ENCODE results near the gene DDX27. TPM values are rescaled to one million over a fixed set of nuclear protein-coding genes. Genes with fewer than 3 reads are reported as not detected.

Gene DDX27
- total and polyA plus RNA-seq, 2 of the 13 experiments (the other 11 are each of a cell fraction or from before 2014, with no cell fraction given), result 42.6 to 72.8 TPM

DNA sequence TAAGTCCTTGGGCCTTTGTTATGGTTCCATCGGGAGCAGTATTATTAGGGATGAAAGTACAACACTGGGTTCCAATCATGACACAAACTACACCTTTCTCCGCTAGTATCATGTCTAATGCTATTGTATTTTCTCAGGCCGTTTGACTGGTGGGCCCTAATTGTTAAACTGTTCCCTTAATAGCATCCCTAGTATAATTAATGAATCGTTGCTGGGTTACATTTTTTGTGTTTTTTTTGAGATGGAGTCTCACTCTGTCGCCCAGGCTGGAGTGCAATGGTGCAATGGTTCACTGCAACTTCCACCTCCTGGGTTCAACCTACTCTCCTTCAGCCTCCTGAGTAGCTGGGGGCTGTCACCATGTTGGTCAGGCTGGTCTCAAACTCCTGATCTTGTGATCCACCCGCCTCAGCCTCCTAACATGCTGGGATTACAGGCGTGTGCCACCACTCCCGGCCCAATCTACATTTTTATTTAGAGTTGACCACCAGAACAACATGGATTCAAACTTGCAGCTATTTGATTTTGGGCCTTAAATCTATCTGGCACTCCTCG, 62.8 kb downstream of the DDX27 start (continued):
- TF ChIP-seq, protein P1, sequence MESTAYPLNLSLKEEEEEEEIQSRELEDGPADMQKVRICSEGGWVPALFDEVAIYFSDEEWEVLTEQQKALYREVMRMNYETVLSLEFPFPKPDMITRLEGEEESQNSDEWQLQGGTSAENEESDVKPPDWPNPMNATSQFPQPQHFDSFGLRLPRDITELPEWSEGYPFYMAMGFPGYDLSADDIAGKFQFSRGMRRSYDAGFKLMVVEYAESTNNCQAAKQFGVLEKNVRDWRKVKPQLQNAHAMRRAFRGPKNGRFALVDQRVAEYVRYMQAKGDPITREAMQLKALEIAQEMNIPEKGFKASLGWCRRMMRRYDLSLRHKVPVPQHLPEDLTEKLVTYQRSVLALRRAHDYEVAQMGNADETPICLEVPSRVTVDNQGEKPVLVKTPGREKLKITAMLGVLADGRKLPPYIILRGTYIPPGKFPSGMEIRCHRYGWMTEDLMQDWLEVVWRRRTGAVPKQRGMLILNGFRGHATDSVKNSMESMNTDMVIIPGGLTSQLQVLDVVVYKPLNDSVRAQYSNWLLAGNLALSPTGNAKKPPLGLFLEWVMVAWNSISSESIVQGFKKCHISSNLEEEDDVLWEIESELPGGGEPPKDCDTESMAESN (CRISPR knock-in tag; conservative IDR thresholded peaks at IDR 0.05), result peak; percentile 72; the same call in 1 of the 2 replicates
- TF ChIP-seq, protein P2, sequence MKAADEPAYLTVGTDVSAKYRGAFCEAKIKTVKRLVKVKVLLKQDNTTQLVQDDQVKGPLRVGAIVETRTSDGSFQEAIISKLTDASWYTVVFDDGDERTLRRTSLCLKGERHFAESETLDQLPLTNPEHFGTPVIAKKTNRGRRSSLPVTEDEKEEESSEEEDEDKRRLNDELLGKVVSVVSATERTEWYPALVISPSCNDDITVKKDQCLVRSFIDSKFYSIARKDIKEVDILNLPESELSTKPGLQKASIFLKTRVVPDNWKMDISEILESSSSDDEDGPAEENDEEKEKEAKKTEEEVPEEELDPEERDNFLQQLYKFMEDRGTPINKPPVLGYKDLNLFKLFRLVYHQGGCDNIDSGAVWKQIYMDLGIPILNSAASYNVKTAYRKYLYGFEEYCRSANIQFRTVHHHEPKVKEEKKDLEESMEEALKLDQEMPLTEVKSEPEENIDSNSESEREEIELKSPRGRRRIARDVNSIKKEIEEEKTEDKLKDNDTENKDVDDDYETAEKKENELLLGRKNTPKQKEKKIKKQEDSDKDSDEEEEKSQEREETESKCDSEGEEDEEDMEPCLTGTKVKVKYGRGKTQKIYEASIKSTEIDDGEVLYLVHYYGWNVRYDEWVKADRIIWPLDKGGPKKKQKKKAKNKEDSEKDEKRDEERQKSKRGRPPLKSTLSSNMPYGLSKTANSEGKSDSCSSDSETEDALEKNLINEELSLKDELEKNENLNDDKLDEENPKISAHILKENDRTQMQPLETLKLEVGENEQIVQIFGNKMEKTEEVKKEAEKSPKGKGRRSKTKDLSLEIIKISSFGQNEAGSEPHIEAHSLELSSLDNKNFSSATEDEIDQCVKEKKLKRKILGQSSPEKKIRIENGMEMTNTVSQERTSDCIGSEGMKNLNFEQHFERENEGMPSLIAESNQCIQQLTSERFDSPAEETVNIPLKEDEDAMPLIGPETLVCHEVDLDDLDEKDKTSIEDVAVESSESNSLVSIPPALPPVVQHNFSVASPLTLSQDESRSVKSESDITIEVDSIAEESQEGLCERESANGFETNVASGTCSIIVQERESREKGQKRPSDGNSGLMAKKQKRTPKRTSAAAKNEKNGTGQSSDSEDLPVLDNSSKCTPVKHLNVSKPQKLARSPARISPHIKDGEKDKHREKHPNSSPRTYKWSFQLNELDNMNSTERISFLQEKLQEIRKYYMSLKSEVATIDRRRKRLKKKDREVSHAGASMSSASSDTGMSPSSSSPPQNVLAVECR (CRISPR knock-in tag; IDR thresholded peaks at IDR 0.05; ENCODE audit: borderline replicate concordance), result peak; percentile 24; the same call in 1 of the 2 replicates
- TF ChIP-seq PCBP2 (optimal IDR thresholded peaks at IDR 0.05; ENCODE audit: low read depth, low read length, poor library complexity, severe bottlenecking) (no peak), GLI4 (CRISPR knock-in tag; IDR thresholded peaks at IDR 0.05; ENCODE audit: borderline replicate concordance) (no peak), ZNF777 (CRISPR knock-in tag; IDR thresholded peaks at IDR 0.05) (0 out of 2 replicates have a peak, but pooled peaks have one; percentile 5), TP53 (CRISPR knock-in tag; conservative IDR thresholded peaks at IDR 0.05) (no peak), NR2F1 (CRISPR knock-in tag; IDR thresholded peaks at IDR 0.05) (no peak), HMG20B (CRISPR knock-in tag; conservative IDR thresholded peaks at IDR 0.05) (no peak), KDM3A (CRISPR knock-in tag; IDR thresholded peaks at IDR 0.05; ENCODE audit: low read depth) (0 out of 2 replicates have a peak, but pooled peaks have one; percentile 22), SOX13 (IDR thresholded peaks at IDR 0.05) (peak; percentile 47; the same call in 1 of the 2 replicates), SOX13 (CRISPR knock-in tag; conservative IDR thresholded peaks at IDR 0.05 in 1 of 2, IDR thresholded peaks at IDR 0.05 in 1 of 2) (no peak), ZNF589 (CRISPR knock-in tag; conservative IDR thresholded peaks at IDR 0.05) (no peak)
- TF ChIP-seq, protein P3, sequence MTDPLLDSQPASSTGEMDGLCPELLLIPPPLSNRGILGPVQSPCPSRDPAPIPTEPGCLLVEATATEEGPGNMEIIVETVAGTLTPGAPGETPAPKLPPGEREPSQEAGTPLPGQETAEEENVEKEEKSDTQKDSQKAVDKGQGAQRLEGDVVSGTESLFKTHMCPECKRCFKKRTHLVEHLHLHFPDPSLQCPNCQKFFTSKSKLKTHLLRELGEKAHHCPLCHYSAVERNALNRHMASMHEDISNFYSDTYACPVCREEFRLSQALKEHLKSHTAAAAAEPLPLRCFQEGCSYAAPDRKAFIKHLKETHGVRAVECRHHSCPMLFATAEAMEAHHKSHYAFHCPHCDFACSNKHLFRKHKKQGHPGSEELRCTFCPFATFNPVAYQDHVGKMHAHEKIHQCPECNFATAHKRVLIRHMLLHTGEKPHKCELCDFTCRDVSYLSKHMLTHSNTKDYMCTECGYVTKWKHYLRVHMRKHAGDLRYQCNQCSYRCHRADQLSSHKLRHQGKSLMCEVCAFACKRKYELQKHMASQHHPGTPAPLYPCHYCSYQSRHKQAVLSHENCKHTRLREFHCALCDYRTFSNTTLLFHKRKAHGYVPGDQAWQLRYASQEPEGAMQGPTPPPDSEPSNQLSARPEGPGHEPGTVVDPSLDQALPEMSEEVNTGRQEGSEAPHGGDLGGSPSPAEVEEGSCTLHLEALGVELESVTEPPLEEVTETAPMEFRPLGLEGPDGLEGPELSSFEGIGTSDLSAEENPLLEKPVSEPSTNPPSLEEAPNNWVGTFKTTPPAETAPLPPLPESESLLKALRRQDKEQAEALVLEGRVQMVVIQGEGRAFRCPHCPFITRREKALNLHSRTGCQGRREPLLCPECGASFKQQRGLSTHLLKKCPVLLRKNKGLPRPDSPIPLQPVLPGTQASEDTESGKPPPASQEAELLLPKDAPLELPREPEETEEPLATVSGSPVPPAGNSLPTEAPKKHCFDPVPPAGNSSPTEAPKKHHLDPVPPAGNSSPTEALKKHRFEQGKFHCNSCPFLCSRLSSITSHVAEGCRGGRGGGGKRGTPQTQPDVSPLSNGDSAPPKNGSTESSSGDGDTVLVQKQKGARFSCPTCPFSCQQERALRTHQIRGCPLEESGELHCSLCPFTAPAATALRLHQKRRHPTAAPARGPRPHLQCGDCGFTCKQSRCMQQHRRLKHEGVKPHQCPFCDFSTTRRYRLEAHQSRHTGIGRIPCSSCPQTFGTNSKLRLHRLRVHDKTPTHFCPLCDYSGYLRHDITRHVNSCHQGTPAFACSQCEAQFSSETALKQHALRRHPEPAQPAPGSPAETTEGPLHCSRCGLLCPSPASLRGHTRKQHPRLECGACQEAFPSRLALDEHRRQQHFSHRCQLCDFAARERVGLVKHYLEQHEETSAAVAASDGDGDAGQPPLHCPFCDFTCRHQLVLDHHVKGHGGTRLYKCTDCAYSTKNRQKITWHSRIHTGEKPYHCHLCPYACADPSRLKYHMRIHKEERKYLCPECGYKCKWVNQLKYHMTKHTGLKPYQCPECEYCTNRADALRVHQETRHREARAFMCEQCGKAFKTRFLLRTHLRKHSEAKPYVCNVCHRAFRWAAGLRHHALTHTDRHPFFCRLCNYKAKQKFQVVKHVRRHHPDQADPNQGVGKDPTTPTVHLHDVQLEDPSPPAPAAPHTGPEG (CRISPR knock-in tag; IDR thresholded peaks at IDR 0.05), result no peak
- TF ChIP-seq, protein P4, sequence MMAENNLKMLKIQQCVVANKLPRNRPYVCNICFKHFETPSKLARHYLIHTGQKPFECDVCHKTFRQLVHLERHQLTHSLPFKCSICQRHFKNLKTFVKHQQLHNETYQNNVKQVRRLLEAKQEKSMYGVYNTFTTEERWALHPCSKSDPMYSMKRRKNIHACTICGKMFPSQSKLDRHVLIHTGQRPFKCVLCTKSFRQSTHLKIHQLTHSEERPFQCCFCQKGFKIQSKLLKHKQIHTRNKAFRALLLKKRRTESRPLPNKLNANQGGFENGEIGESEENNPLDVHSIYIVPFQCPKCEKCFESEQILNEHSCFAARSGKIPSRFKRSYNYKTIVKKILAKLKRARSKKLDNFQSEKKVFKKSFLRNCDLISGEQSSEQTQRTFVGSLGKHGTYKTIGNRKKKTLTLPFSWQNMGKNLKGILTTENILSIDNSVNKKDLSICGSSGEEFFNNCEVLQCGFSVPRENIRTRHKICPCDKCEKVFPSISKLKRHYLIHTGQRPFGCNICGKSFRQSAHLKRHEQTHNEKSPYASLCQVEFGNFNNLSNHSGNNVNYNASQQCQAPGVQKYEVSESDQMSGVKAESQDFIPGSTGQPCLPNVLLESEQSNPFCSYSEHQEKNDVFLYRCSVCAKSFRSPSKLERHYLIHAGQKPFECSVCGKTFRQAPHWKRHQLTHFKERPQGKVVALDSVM (CRISPR knock-in tag; IDR thresholded peaks at IDR 0.05), result 0 out of 2 replicates have a peak, but pooled peaks have one; percentile 10
